Ovary (tissue), 3 donors: ENCODE results near the gene LSM12.

ENCODE experiments used
- CTCF ChIP-seq, 3 donors: fragments of 450-650 bp in 2 of 3; fragments of 200-600 bp in 1 of 3; IDR thresholded peaks; one replicate each; pipeline versions ENCODE4 v1.5.1 to v1.8.0; 2016 to 2022; ENCODE audit warnings: antibody characterized with exemption in 3 of 3, mild to moderate bottlenecking in 1 of 3
- EP300 ChIP-seq: sonication (generic); formaldehyde crosslinking; IDR thresholded peaks from one replicate; pipeline ENCODE4 v1.6.1; 2017; ENCODE audit warnings: antibody characterized with exemption
- POLR2A ChIP-seq: fragments of 450-650 bp; IDR thresholded peaks from one replicate; pipeline ENCODE4 v1.6.1; 2017; ENCODE audit warnings: antibody characterized with exemption, mild to moderate bottlenecking, moderate library complexity
- donor health status: DM: no; HTN: no; CAD: no.

GRCh38 chr17:44067545-44067940 is 1.1 kb upstream of the LSM12 start:
- TF ChIP-seq CTCF (IDR thresholded peaks at IDR 0.05) = no peak
- TF ChIP-seq EP300 = no peak
- TF ChIP-seq POLR2A = no peak
